Glutamatergic neuron (in vitro differentiated cells): ENCODE measurements around the gene EPS8. TPM values are rescaled to one million over a fixed set of nuclear protein-coding genes. Genes with fewer than 3 reads are reported as not detected.

Source experiments
- DNase-seq: peaks from one replicate; pipeline ENCODE4 v3.0.0; 2022
- H3K27ac Mint-ChIP-seq: one replicate; pipeline ENCODE4 v1.8.0; 2020; ENCODE audit warnings: mild to moderate bottlenecking, mixed read lengths, inconsistent platforms; ENCODE audit not compliant: unreplicated experiment
- H3K27me3 Mint-ChIP-seq: one replicate; pipeline ENCODE4 v1.8.0; 2020; ENCODE audit warnings: mild to moderate bottlenecking, moderate library complexity, mixed read lengths, inconsistent platforms; ENCODE audit not compliant: unreplicated experiment
- H3K36me3 Mint-ChIP-seq: one replicate; pipeline ENCODE4 v1.8.0; 2020; ENCODE audit warnings: mild to moderate bottlenecking, mixed read lengths, inconsistent platforms; ENCODE audit not compliant: unreplicated experiment
- H3K4me1 Mint-ChIP-seq: one replicate; pipeline ENCODE4 v1.8.0; 2020; ENCODE audit warnings: mild to moderate bottlenecking, low read depth, mixed read lengths, inconsistent platforms; ENCODE audit not compliant: unreplicated experiment
- H3K4me3 Mint-ChIP-seq: one replicate; pipeline ENCODE4 v1.8.0; 2020; ENCODE audit warnings: mild to moderate bottlenecking, mixed read lengths, inconsistent platforms; ENCODE audit not compliant: unreplicated experiment
- H3K9me3 Mint-ChIP-seq: one replicate; pipeline ENCODE4 v1.8.0; 2020; ENCODE audit warnings: mild to moderate bottlenecking, moderate library complexity, mixed read lengths, inconsistent platforms; ENCODE audit not compliant: unreplicated experiment
- CTCF ChIP-seq: fragments of 200-600 bp; sonication (generic); IDR thresholded peaks from one replicate; pipeline ENCODE4 v1.5.0; 2021; ENCODE audit not compliant: partially characterized antibody, unreplicated experiment
- total RNA-seq: library from RNA; stranded (reverse); fragmentation: NEBNext Ultra II Directional; extraction: Animal tissue kit (Norgen Biotek cat#: 25700); gene quantifications from one replicate; pipeline ENCODE4 v1.2.1, GENCODE V29; 2021; ENCODE audit not compliant: unreplicated experiment

Gene EPS8
- total RNA-seq, 1 donor from 2014 or later: 4.3 TPM

GRCh38 chr12:15782667-15783066 is 6.5 kb downstream of the EPS8 start:
- no peaks in the 10 kb centered on the region for H3K36me3 Mint-ChIP-seq

GRCh38 chr12:15779925-15780324 is 9.3 kb downstream of the EPS8 start:
- H3K27me3 Mint-ChIP-seq: peaks cover 7% of the 10 kb centered on the region
- H3K4me3 Mint-ChIP-seq: no peak overlapping the region
- H3K9me3 Mint-ChIP-seq: no peaks in the 10 kb centered on the region

More at GRCh38 chr12:15782667-15783066, 6.5 kb downstream of the EPS8 start:
- Mint-ChIP-seq H3K27ac (no peak overlapping the region), H3K9me3 (no peaks in the 10 kb centered on the region), H3K4me3 (no peak overlapping the region), H3K27me3 (peaks cover 7% of the 10 kb centered on the region), H3K4me1 (peaks cover 18% of the 10 kb centered on the region)
- DNase-seq: no peak
- no peak for TF ChIP-seq CTCF

GRCh38 chr12:15778126-15778525 is 11.1 kb downstream of the EPS8 start:
- Mint-ChIP-seq H3K27me3 (peaks cover 7% of the 10 kb centered on the region), H3K4me3 (no peak overlapping the region), H3K4me1 (peaks cover 18% of the 10 kb centered on the region), H3K27ac (no peak overlapping the region), H3K36me3 (no peaks in the 10 kb centered on the region), H3K9me3 (no peaks in the 10 kb centered on the region)
- DNase-seq: no peak
- TF ChIP-seq CTCF: no peak

More at GRCh38 chr12:15779925-15780324, 9.3 kb downstream of the EPS8 start:
- Mint-ChIP-seq H3K4me1 (peaks cover 18% of the 10 kb centered on the region), H3K27ac (peak overlapping the region; percentile 59), H3K36me3 (no peaks in the 10 kb centered on the region)
- no peak for TF ChIP-seq CTCF
- DNase-seq: no peak

- Mint-ChIP-seq H3K4me3 (no peak overlapping the region), H3K36me3 (no peaks in the 10 kb centered on the region), H3K27me3 (peaks cover 7% of the 10 kb centered on the region), H3K4me1 (peaks cover 18% of the 10 kb centered on the region), H3K27ac (no peak overlapping the region), H3K9me3 (no peaks in the 10 kb centered on the region)
- no peak for DNase-seq
- TF ChIP-seq CTCF: no peak
Observed at GRCh38 chr12:15777355-15778012, 11.7 kb downstream of the EPS8 start.

- no peak for TF ChIP-seq CTCF
- no peak overlapping the region for H3K27ac Mint-ChIP-seq
- DNase-seq: no peak
- no peak overlapping the region for H3K4me3 Mint-ChIP-seq
- no peaks in the 10 kb centered on the region for H3K9me3 Mint-ChIP-seq
- H3K36me3 Mint-ChIP-seq: no peaks in the 10 kb centered on the region
- peaks cover 4% of the 10 kb centered on the region for H3K27me3 Mint-ChIP-seq
- peaks cover 15% of the 10 kb centered on the region for H3K4me1 Mint-ChIP-seq
Observed at GRCh38 chr12:15776532-15776931, 12.7 kb downstream of the EPS8 start.
